Activated CD8-positive, alpha-beta memory T cell treated with anti-CD3 and anti-CD28 coated beads, Interleukin-2, amount 50 U/mL, for 4 hours (primary cell): Measurements from ENCODE around the gene GINS3.

Experiments
- DNase-seq: peaks from one replicate; pipeline ENCODE4 v3.0.0-alpha.2; 2020

GINS3 gene

DNA sequence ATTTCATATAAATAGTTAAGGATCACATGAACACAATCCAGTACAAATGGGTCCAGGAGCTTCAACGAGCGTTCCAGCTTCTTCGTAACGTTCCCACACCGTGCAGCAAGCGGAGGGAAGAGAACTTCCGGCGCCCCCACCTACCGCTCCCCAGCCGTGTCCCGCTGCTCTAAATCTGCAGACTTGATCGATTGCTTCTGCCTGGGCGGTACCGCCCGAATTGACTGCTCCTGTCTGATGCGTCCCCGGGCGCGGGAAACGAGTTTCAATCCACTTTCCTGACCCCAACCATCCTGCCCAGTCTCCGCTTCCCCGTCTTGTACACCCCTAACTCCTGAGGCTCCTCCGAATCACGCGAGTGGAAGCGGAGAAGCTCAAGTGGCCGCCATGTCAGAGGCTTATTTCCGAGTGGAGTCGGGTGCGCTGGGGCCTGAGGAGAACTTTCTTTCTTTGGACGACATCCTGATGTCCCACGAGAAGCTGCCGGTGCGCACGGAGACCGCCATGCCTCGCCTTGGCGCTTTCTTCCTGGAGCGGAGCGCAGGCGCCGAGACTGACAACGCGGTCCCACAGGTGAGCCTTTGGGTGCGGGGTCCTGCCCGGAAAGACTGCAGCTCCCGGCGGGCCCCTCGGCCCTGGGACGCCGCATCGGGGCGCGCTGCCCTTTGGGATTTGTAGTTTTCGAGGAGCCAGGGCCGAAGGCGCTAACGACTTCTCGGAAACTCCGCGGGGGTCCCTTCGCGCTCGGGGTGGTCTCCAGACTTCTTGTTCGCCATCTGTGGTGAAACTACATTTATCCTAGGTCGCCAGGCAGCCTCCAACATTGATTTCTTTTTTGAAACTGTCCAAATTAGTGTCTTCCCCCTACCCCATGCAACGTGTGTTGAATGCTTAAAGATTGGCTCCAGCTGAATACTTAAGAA, at the start of gene GINS3:
Gene GINS3, plus strand, starts transcription at position 257 of the 923 bp plus-strand sequence. Its CDS starts 131 bp downstream, at position 388.
- DNase-seq, result peak; percentile 84

DNA sequence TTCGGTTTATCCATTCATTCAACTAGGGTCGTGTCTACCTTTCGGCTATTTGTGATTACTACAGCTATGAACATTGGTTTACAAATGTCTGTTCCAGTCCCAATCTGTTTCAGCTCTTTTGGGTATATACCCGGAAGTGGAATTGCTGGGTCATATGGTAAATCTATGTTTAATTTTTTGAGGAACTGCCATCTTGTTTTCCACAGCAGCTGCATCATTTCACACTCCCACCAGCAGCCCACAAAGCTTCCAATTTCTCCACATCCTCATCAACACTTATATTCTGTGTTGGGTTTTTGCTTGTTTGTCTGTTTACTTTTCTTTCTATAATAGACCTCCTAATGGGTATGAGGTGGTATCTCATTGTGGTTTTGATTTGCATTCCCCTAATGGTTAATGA, 48.7 kb upstream of the GINS3 start:
- no peak for DNase-seq

DNA sequence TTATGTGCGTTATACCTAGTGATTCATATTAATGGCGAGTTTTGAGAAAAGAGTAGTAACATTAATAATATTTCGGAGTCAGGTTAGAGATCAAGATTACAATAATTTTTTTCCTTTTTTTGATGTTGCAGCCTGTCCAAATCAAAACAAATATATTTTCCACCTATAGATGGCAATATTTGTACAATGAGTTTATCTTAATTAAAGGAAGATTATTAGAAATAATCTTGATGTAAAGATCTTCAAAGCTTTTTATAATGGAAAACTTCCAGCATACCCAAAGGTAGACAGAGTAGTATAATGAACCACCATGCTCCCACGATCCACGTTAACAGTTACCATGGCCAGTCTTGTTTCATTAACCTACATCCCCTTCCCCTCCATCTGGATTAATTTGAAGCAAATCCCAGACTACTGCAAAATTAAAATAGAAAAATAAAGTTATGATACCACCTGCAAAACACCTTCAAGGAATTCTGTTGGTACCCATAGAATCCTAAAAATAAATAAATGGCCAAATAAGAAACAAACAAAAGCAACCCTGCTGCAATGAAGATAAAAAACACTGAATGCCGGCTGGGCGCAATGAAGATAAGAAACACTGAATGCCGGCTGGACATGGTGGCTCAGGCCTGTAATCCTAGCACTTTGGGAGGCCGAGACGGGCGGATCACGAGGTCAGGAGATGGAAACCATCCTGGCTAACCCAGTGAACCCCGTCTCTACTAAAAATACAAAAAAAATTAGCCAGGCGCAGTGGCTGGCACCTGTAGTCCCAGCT, 46.5 kb upstream of the GINS3 start:
- no peak for DNase-seq

DNA sequence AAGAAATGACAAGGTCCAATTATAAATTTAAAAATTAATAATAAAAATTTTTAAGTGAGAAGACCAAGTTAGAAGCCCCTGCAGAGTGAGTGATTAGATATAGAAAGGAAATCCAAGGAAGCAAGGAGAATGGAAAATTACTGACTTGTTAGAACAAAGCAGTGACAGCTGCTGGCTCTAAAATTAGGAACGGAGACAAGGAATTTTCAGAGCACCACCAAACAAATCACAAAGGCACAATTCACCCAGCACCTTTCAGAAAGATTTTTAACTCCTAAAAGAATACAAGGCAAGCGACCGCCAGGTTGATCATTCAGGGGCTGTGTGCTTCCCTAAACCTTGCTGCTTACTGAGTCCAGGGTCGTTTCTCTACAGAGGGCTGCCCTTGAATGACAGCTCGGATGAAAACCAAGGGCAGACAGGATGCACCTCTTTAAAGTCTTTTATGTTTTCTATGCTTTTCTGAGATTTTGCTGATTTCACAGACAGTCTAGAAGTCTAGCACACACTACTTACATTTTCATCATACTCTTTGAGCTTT, 45.4 kb upstream of the GINS3 start:
- DNase-seq, result no peak

DNA sequence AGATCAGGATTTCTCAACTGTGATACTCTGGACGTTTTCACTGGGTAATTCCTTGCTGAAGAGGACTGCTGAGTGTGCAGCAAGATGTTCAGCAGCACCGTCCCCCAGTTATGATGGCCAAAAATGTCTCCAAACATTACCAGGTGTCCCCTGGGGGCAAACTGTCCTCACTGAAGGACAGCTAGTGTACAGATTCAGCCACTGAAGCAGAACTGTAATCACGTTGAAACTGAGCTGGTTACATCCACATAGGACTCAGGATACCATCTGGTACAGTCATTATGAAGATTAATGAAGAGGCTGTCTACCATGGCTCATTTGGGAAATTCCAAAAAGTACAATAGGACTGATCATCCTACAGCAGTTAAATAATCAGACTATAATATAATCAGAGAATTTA, 43.3 kb upstream of the GINS3 start:
- DNase-seq, result no peak

DNA sequence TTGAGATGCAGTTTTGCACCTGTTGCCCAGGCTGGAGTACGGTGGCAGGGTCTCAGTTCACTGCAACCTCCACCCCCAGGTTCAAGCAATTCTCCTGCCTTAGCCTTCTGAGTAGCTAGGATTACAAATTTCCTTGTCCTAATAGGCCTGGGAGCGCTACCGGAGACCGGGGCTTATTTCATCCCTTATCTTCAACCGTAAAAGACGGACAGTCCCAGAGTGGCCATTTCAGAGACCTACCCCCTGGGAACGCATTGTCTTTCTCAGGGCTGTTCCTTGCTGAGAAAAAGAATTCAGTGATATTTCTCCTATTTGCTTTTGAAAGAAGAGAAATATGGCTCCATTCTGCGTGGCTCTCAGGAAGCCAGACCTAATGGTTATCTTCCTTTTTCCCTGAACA, 39.6 kb upstream of the GINS3 start:
- no peak for DNase-seq

DNA sequence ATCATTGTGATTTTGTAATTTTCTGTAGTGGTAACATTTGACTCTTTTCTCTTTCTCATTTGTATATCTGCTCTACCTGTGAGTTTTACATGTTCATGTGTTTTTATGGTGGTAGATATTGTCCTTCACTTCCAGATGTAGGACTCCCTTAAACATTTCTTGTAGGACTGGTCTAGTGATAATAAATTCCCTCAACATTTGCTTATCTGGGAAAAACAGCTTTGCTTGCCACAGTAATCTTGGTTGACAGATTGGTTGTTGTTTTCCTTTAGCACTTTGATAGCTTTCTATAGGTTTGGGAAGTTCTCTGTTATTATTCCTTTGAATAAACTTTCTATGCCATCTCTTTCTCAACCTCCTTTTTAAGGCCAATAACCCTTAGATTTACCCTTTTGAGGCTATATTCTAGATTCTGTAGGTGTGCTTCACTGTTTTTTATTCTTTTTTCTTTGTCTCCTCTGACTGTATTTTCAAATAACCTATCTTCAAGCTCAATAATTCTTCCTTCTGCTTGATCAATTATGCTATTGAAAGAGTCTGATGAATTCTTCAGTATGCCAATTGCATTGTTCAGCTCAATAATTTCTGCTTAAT, 32.1 kb upstream of the GINS3 start:
- no peak for DNase-seq

DNA sequence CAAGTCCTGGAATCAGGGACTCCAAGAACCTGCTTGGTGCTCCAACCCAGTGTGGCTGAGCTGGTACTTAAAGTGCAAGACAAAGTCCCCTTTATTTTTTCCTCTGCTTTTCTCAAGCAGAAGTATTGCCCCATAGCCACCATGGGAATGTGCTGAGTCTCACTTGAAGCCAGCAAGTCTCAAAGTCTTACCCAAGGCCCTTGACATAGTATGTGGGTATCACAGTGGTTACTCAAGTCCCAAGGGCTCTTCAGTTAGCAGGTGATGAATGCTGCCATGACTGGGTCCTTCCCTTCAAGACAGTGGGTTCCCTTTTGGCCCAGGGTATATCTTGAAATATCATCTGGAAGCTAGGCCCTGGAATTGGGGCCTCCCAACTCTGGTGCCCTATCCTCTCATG, 30.5 kb upstream of the GINS3 start:
- DNase-seq, result no peak

DNA sequence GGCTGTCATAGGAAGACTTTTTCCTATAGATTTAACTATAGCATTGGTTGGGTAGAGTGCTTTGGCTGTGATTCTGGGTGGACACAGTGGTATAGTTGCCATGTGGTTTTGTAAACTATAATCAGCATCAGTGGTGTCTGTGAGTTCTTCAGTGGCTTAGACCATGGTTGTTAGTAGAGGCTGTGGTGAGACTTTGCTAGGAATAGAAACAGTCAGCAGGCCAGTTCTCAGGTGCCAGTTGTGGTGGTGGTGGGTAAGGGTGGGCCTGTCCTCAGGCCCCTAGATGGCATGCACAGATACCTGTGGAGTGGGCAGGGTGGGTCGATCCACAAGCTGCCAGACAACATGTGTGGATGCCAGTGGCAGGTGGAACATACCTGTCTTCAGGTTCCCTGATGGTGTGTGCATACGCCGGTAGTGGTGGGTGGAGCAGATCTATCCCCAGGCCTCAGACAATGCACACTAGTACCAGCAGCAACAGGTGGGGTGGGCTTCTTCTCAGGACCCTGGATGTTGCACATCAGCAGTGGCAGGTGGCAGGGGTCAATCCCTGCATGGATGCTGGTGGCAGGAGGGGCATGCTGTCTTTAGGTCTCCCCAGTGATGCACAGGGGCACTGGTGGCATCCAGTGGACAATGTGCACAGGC, 28.4 kb upstream of the GINS3 start:
- DNase-seq, result peak; percentile 15

DNA sequence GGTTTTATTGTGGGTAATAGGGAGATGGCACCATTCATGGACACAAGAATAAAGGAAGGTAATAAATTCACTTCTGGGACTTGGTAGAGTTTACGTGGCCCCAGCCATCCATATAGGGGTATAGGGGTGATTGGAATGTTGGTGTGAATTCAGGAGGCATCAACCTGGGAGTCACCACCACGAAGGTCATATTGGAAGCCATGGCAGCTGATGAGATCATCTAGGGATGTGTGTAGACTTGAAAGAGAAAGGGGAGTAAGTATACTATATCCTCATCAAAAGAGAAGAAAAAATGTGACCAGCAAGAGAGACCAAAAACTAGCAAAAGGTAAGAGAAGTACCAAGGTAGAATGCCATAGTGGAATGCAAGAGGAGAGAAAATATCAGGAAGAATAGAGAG, 26.6 kb upstream of the GINS3 start:
- DNase-seq, result no peak

DNA sequence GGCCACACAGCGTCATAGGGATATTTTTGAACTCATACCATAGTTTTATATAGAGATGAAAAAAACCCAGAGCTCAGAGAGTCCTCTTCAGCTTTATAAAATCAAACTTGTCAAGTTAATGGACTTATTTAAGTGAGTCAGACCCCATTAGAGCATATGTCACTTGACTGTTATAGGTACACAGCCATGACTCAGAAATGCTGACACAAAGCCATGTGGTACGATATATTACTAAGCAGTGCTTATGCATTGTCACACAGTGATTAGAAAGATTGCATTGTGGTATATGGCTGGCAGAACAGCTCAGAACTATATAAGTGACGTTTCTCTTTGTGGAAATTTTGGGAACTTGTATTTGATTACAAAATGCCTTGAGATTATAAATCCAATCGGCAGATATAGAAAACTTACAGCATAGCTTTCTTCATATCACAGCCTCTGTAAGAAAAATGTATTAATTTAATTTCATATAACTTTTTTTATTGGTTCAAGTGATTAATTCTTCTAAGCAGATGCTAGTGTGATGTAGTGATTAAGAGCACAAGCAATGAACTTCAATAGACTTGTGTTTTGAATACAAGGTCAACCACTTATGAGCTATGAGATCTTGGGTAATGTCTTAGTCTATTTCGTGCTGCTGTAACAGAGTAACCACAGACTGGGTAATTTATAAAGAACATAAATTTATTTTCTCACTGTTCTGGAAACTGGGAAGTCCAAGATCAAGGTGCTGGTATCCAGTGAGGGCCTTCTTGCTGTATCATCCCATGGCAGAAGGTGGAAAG, 25.8 kb upstream of the GINS3 start:
- DNase-seq, result no peak

DNA sequence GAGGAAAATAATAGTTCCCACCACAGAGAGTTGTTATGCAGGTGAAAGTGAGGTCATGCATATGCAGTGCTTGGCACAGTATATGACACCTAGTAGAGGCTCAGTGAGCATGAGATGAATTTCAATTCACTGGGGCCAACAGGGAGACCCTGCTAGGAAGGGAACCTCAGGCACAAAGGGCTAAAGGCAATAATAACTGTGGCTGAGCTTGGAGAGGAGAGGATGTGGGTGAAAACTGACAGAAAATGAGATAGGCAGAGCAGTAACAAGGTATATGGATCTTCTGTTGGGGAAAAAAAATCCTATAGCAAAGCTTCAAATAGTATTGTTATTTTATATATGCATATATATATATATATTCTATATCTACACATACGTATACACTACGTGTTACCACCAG, 25.0 kb upstream of the GINS3 start:
- DNase-seq, result no peak

DNA sequence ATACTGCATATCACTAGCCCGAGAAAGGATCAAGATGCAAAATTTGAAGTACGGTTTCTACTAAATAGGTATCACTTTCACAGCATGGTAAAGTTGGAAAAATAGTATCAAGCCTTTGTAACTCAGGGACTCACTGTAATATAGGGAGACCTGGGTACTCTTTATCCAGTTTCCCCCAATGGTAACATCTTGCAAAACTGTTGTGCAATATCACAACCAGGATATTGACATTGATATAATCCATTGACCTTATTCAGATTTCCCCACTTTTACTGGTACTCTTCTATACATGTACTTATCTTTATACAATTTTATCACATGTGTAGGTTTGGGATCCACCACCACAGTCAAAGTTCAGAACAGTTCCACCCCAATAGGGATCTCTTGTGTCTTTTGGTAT, 20.4 kb upstream of the GINS3 start:
- DNase-seq, result no peak

DNA sequence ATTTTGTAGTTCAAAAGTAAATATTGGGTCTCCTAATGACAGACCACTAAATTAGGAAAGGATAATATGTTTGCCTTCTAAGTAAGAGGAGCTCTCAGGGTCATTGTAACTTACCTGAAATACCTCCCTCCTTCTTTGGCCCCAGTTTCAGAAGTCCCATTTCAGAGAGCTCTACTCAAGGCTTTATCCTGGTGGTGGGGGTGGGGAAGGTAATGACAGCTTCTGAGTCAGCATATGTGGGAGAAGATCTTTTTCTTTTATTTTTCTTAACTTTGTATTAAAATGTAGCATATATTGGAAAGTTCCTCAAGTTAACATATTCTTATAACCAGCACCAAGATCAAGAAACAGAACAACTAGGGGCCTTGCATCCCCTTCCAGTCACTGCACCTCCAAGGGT, 16.9 kb upstream of the GINS3 start:
- no peak for DNase-seq

DNA sequence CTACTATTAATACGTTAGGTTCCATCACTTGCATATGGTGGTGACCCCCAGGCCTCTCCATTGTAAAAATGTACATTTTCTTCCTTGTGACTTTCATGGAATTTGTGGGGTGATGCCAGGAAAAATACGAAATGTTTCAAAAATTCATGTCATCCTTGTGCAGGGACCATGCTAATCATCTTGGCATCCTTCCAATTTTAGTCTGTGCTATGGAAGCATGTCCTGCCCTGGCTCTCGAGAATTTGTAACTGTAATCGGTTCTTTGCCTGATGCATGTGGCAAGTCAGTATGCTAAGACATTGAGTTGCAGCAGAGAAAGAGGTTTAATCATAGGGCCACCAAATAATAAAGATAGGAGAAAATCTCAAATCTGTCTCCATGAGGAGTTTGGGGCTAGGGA, 14.3 kb upstream of the GINS3 start:
- no peak for DNase-seq

DNA sequence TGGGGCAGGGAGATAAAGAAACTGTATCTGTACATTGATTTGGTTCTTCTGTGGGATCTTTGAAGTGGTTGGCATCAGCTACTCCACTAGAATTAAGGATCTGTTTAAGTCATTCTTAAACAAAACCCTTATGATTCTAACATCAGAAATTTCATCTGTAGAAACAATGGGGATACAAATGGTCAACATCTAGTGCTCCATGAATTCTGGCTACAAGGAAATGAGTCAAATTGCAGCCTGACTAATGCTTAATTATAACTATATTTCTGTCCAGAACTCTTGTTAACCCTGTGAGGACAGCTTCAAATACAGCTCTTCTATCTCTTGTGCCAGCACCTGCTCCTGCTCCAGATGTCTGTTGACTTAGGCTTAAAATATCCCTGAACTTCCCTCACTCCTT, 13.9 kb upstream of the GINS3 start:
- DNase-seq, result no peak

DNA sequence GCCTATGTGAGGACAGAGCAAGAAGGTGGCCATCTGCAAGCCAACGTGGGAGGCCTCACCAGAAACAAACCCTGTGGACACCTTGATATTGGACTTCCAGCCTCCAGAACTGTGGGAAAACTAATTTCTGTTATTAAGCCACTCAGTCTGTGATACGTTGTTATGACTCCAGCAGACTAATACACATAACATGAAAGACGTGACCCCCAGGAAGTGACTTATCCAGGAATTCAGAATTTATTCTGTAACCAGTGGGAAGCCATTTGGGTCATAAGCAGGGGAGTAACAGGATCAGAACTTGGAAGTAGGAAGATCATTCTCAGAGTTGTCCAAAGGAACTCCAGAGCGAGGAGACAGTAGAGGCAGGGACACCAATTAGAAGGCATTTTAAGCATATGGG, 12.5 kb upstream of the GINS3 start:
- no peak for DNase-seq

DNA sequence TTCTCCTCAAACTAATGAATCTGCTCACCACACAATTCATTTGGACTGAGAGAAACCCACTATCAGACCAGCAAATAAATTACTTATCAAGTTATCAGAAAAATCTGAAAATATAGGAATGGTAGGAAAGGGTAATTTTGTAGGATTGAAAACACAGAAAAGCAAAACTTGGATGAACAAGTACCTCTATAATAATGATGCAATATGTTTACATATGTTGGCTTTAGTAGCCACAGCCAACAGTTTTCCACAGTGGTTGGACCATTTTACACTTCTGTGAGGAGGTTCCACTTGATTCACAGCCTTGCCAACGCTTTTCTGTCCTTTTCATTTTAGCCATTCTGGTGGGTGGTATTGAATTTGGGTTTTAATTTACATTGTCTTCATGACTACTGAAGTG, 10.6 kb upstream of the GINS3 start:
- no peak for DNase-seq

DNA sequence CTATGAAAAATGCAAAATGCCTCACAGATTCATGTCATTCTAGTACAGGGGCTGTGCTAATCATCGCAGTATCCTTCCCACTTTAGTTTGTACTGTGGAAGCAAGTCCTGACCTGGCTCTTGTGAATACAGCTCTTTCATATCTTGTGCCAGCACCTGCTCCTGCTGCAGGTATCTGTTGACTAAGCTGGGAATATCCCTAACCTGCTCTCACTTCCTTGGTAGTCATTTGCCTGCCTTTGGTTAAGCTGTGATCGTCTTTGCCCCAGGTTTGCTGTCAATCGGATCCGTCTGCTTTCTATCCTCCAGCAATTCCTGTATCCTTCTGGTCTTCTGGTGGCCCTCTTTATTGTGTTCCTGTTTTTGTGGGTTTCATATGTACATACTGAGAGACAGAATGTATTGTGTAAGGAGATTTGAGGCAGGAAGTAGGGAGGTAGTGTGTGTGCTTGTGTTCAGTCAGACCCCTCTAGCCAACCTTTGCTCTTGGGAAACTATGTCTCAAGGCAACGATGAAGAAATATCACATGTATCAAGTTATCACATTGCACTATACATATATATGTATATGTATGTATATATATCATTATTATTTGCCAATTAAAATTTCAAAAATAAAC, 7.7 kb upstream of the GINS3 start:
- DNase-seq, result no peak

DNA sequence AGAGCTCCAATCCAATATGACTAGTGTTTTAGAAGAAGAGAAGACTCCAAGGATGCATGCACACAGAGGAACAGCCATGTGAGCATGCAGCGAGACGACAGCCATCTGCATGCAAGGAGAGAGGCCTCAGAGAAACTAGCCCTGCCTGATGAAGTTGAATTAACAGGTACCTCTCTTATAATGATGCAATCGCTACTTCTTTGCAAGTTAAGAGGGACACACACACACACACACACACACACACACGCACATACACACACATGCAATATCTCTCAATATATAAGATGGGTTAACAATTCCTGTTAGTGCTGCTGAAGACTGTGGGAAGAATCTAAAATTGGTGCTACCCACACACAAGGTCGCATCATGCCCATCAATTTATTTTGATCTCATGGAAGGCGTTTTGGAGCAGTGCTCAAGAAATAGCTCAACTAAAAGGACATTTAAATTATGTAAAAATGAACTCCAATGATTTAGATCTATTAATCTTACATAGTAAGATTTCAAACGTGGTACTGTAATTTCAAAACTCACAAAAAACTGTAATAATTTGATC, 7.0 kb upstream of the GINS3 start:
- no peak for DNase-seq

DNA sequence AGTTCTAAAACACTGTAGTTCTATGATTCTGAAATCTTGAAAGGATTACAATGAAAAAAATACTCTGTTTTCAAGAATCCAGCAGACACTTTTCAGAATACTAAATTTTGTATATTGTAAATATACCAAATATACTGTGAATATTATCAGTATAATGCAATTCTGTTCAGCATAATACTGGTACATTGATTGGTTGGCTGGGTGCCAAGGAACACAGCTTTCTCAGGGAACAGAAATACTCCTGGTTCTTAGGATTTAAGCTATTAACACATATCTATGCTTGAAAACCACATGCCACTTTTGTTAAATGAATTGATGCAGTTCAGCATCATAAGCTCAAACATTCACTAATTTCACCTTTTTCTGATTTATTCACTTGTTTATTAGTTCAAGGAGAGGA, 2.5 kb upstream of the GINS3 start:
- DNase-seq, result no peak
